ENCODE results near the gene PSMB10. TPM values are rescaled to one million over a fixed set of nuclear protein-coding genes. Genes with fewer than 3 reads are reported as not detected.

Gene PSMB10
- total RNA-seq, 1 donor from 2014 or later: 36.6 TPM

DNA sequence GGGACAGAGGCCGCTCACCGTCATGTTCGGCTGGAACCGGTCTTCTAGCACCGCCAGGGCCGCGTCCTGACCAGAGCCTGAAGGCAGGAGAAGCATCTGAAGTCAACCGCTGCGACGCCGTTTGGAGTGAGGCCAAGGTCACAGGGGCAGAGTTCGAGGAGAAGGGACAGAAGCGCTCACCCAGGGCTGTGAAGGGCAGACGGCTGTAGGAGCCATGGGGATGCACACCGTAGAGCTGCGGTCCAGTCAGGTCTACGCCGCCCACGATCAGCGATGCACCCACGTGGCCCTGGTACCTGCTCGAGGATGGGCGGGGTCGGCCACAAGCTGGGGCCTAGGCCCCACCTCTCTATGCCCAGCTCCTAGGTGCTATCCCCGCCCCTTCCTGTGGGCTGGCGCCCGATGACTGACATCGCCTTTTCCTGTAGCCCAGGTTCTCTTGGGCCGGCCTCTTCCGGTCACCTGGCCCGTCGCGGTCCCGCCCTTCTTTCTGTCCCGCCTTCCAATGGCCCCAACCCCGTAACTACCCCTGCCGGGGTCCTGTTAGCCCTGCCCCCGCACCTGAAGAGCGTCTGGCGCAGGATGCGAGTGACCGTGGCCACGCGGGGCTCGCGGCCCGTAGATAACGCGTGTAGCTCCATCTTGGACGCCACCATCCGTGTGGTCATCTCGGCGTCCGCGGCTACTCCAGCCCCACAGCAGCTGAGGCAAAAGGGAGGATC lies 1.1 kb downstream of the PSMB10 start:
- TF ChIP-seq CTCF (IDR thresholded peaks at IDR 0.05; ENCODE audit: insufficient read depth, low read length, poor library complexity, severe bottlenecking): no peak
- no peaks in the 10 kb centered on the region for H3K27me3 ChIP-seq (ENCODE audit: control insufficient read depth, insufficient read depth, low read length)
- DNase-seq (ENCODE audit: low read depth): peak; percentile 85
- peak overlapping the region; percentile 85 for H3K4me3 ChIP-seq (ENCODE audit: low read depth, low read length)
- H3K36me3 ChIP-seq (ENCODE audit: control insufficient read depth, insufficient read depth, low read length): no peaks in the 10 kb centered on the region

- H3K27me3 ChIP-seq (ENCODE audit: control insufficient read depth, insufficient read depth, low read length): no peaks in the 10 kb centered on the region
- no peak for TF ChIP-seq CTCF (IDR thresholded peaks at IDR 0.05; ENCODE audit: insufficient read depth, low read length, poor library complexity, severe bottlenecking)
- peak overlapping the region; percentile 85 for H3K4me3 ChIP-seq (ENCODE audit: low read depth, low read length)
- DNase-seq (ENCODE audit: low read depth): no peak
- peaks cover 2% of the 10 kb centered on the region for H3K36me3 ChIP-seq (ENCODE audit: control insufficient read depth, insufficient read depth, low read length)
These were observed 1.6 kb downstream of the PSMB10 start for GRCh38 chr16:67935101-67935401.

DNA sequence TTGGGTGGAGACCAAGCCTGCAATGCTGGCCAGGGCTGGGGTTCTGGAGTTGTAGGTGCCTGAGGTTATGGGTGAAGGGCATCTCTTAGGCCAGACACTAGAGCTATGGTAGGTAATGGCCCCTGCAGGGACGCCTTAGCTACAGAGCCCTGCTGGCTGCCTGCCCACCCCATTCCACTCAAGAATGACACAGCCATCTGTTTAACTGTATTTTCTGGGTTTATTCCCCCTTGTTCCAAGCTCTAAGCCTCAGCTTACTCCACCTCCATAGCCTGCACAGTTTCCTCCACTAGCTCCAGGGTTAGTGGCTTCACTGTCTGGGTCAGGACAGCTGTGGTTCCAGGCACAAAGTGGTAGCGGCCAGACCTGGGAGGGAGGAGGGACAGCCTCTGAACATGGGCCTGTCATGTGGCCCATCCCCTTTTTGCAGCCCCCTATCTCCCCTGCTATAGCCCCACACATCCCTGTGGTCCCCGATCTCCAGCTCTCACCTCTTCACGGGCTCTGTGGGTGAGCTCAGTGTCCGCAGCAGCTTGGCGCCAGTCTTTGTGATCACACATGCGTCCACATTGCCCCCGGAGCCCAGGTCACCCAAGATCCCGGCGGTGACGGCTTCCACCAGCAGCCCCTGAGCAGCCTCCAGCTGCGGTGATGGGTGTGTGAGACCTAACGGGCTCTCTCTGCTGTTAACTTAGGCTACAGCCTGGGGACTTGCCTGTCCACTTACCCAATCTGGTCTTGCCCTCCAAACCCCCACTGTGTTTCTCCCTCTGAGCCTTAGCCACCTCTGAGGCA lies 2.1 kb downstream of the PSMB10 start:
- Histone ChIP-seq H3K36me3 (ENCODE audit: control insufficient read depth, insufficient read depth, low read length) (peaks cover 2% of the 10 kb centered on the region), H3K27me3 (ENCODE audit: control insufficient read depth, insufficient read depth, low read length) (no peaks in the 10 kb centered on the region), H3K4me3 (ENCODE audit: low read depth, low read length) (peak overlapping the region; percentile 85)
- no peak for TF ChIP-seq CTCF (IDR thresholded peaks at IDR 0.05; ENCODE audit: insufficient read depth, low read length, poor library complexity, severe bottlenecking)
- DNase-seq (ENCODE audit: low read depth): no peak

DNA sequence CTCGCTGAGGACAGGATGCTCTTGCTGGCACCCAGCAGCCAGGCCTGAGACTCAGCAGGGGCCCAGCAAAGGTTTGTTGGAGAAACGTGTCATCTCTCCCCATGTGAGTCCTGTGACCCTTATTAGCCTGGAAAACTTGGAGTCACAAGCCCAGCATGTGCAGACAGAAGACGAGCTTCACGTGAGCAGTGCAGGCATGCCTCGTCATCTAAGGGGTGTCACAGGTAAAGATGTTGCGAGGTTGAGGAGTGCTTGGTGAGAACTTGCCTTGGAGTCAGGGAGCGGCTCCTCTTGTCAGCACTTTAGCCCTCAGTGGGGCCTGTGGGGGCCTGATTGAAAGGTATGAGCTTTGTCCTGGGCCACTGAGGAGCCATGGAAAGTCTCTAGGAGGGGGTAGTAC lies 2.8 kb downstream of the PSMB10 start:
- DNase-seq (ENCODE audit: low read depth): no peak
- Histone ChIP-seq H3K27me3 (ENCODE audit: control insufficient read depth, insufficient read depth, low read length) (no peaks in the 10 kb centered on the region), H3K4me3 (ENCODE audit: low read depth, low read length) (no peak overlapping the region), H3K36me3 (ENCODE audit: control insufficient read depth, insufficient read depth, low read length) (peaks cover 2% of the 10 kb centered on the region)
- TF ChIP-seq CTCF (IDR thresholded peaks at IDR 0.05; ENCODE audit: insufficient read depth, low read length, poor library complexity, severe bottlenecking): no peak

GRCh38 chr16:67932462-67932840 lies 4.2 kb downstream of the PSMB10 start:
- Histone ChIP-seq H3K36me3 (ENCODE audit: control insufficient read depth, insufficient read depth, low read length) (peaks cover 2% of the 10 kb centered on the region), H3K27me3 (ENCODE audit: control insufficient read depth, insufficient read depth, low read length) (no peaks in the 10 kb centered on the region), H3K4me3 (ENCODE audit: low read depth, low read length) (no peak overlapping the region)
- no peak for TF ChIP-seq CTCF (IDR thresholded peaks at IDR 0.05; ENCODE audit: insufficient read depth, low read length, poor library complexity, severe bottlenecking)
- DNase-seq (ENCODE audit: low read depth): no peak
